K562 (cell line): ENCODE measurements around the gene CA6. TPM values are rescaled to one million over a fixed set of nuclear protein-coding genes. Genes with fewer than 3 reads are reported as not detected.
"Not testable (repeated sequence)": the region's sequence is repeated elsewhere in the genome, so short reads cannot be mapped to it uniquely, and the experiment has no call there.

ENCODE experiments used
- ATAC-seq: fragments of 200-7000 bp; cut with Tn5 transposase; 3 replicates; pipeline ENCODE4 v1.9.1; 2020; ENCODE audit warnings: moderate library complexity
- BruUV-seq: library from RNA; stranded (reverse); fragments of 400-500 nt; replicated peaks from 2 replicates; lab custom pipeline; 2021; lab: Mats Ljungman, UMichigan
- CTCF ChIA-PET: fragments of 300-600 bp; formaldehyde crosslinking; extraction: SDS; loops from one replicate; lab custom pipeline; 2021; ENCODE audit warnings: low intra/inter-chr PET ratio; lab: Yijun Ruan, JAX
- POLR2A ChIA-PET: fragments of 300-600, 350-650 bp; sonication (Branson Sonifier 250); formaldehyde crosslinking; extraction: SDS; loops from one replicate; lab custom pipeline; 2021; ENCODE audit warnings: antibody characterized with exemption, inconsistent platforms; lab: Yijun Ruan, JAX
- DNase-seq, 4 experiments: peaks; one replicate each; pipeline versions ENCODE4 v3.0.0 to v3.0.0-alpha.2; 2011 to 2018; ENCODE audit warnings: low spot score in 3 of 4, mixed read lengths in 3 of 4; ENCODE audit errors: extremely low read depth in 1 of 4
- FAIRE-seq: peaks from 2 replicates; lab custom pipeline; 2011; peaks lifted over from hg19 to GRCh38; lab: Jason Lieb, UNC
- H2AFZ ChIP-seq: 2 replicates; pipeline ENCODE4 v1.6.0; 2011; ENCODE audit warnings: low read depth, low read length, control low read depth, inconsistent platforms
- H3K27ac ChIP-seq: fragments of 200-600 bp; 3 replicates; pipeline ENCODE4 v1.8.0; 2011; ENCODE audit warnings: low read depth, mild to moderate bottlenecking, control low read depth, inconsistent platforms, low read length, moderate library complexity, mixed read lengths; ENCODE audit errors: extremely low read depth
- H3K27me3 ChIP-seq, 2 experiments: fragments of 300-600 bp in 1 of 2; 2 replicates in 1 of 2; 3 replicates in 1 of 2; pipeline versions ENCODE4 v1.6.0 to v1.8.0; 2011; ENCODE audit warnings: inconsistent platforms in 2 of 2, low read length in 2 of 2, mild to moderate bottlenecking in 1 of 2, mixed read lengths in 1 of 2, moderate library complexity in 1 of 2; ENCODE audit not compliant: control insufficient read depth in 2 of 2, insufficient read depth in 2 of 2
- H3K36me3 ChIP-seq: fragments of 300-600 bp; 3 replicates; pipeline ENCODE4 v1.8.0; 2011; ENCODE audit warnings: mild to moderate bottlenecking, low read length, inconsistent platforms; ENCODE audit not compliant: control insufficient read depth, insufficient read depth
- H3K4me1 ChIP-seq, 2 experiments: fragments of 200-600 bp in 1 of 2; replicated peaks in 1 of 2; 2 replicates in 1 of 2; 3 replicates in 1 of 2; pipeline versions ENCODE4 v1.5.1 to v1.8.0; 2011; ENCODE audit warnings: inconsistent platforms in 2 of 2, low read length in 2 of 2, mild to moderate bottlenecking in 1 of 2, mixed read lengths in 1 of 2, moderate library complexity in 1 of 2; ENCODE audit not compliant: control insufficient read depth in 2 of 2, insufficient read depth in 2 of 2
- H3K4me2 ChIP-seq: 2 replicates; pipeline ENCODE4 v1.6.1; 2011; ENCODE audit warnings: low read length, control low read depth, inconsistent platforms, mixed read lengths; ENCODE audit not compliant: insufficient read depth
- H3K4me3 ChIP-seq: fragments of 200-600 bp; sonication (generic), shearing (Covaris generic); 2 replicates; pipeline ENCODE4 v1.5.1; 2016; ENCODE audit warnings: control low read depth, inconsistent platforms
- H3K79me2 ChIP-seq: fragments of 200-600 bp; 3 replicates; pipeline ENCODE4 v1.8.0; 2011; ENCODE audit warnings: low read length, inconsistent platforms; ENCODE audit not compliant: control insufficient read depth, insufficient read depth
- H3K9ac ChIP-seq, 2 experiments: 2 replicates each; pipeline versions ENCODE4 v1.6.0 to v1.6.1; 2011; ENCODE audit warnings: low read depth in 2 of 2, low read length in 2 of 2, control low read depth in 1 of 2, inconsistent platforms in 1 of 2, mild to moderate bottlenecking in 1 of 2, mixed read lengths in 1 of 2; ENCODE audit not compliant: insufficient read depth in 1 of 2
- H3K9me1 ChIP-seq: one replicate; pipeline ENCODE4 v1.6.0; 2011; ENCODE audit warnings: inconsistent platforms, mild to moderate bottlenecking, low read length, moderate library complexity; ENCODE audit not compliant: control insufficient read depth, insufficient read depth
- H3K9me3 ChIP-seq: replicated peaks from 2 replicates; pipeline ENCODE4 v1.5.1; 2011; ENCODE audit warnings: low read depth, low read length, inconsistent platforms; ENCODE audit not compliant: control insufficient read depth, insufficient read depth
- H4K20me1 ChIP-seq: replicated peaks from 2 replicates; pipeline ENCODE4 v1.6.1; 2011; ENCODE audit warnings: low read length, inconsistent platforms, mixed read lengths; ENCODE audit not compliant: control insufficient read depth, insufficient read depth
- CBFA2T2 ChIP-seq: fragments of 450-650 bp; conservative IDR thresholded peaks from 2 replicates; pipeline ENCODE4 v1.6.1; 2017; ENCODE audit warnings: mild to moderate bottlenecking
- KLF6 ChIP-seq: fragments of 250-450 bp; sonication (Bioruptor Pico); IDR thresholded peaks from 2 replicates; pipeline ENCODE4 v1.4.0; 2020; ENCODE audit warnings: mild to moderate bottlenecking, moderate library complexity, borderline replicate concordance
- MAFG ChIP-seq: fragments of 450-650 bp; conservative IDR thresholded peaks from 2 replicates; pipeline ENCODE4 v1.6.1; 2016; ENCODE audit warnings: missing genetic modification characterization, missing compliant biosample characterization
- MEF2A ChIP-seq: IDR thresholded peaks from 2 replicates; pipeline ENCODE4 v1.6.1; 2011; ENCODE audit warnings: low read depth, mild to moderate bottlenecking, low read length, moderate library complexity; ENCODE audit not compliant: control insufficient read depth
- RAD51 ChIP-seq: fragments of 450-650 bp; IDR thresholded peaks from 2 replicates; pipeline ENCODE4 v1.7.1; 2016; ENCODE audit warnings: low read depth, mild to moderate bottlenecking, borderline replicate concordance
- TFE3 ChIP-seq: fragments of 450-650 bp; formaldehyde crosslinking; IDR thresholded peaks from 2 replicates; pipeline ENCODE4 v1.4.0; 2020; ENCODE audit warnings: mild to moderate bottlenecking, mixed read lengths
- TOE1 ChIP-seq, 2 experiments: fragments of 450-650 bp in 1 of 2; sonication (generic) in 1 of 2; formaldehyde crosslinking in 1 of 2; IDR thresholded peaks; 2 replicates each; pipeline versions ENCODE4 v1.7.1 to v1.8.0; 2016 to 2022; ENCODE audit warnings: borderline replicate concordance in 2 of 2, mild to moderate bottlenecking in 2 of 2, antibody characterized with exemption in 1 of 2, inconsistent platforms in 1 of 2, low read depth in 1 of 2, missing genetic modification reagents in 1 of 2, moderate library complexity in 1 of 2
- USF1 ChIP-seq: sonication (generic); formaldehyde crosslinking; IDR thresholded peaks from 2 replicates; pipeline ENCODE4 v1.9.0; 2022; ENCODE audit warnings: mild to moderate bottlenecking, missing genetic modification reagents
- WGBS: fragments of 100-300 bp; shearing (Covaris generic); methylation state at CpG from one replicate; pipeline ENCODE4 v1.1.6; 2016; ENCODE audit warnings: low coverage, mixed read lengths; ENCODE audit not compliant: insufficient coverage; ENCODE audit errors: missing lambda C conversion rate; 5-methylcytosine and 5-hydroxymethylcytosine counted together
- in situ Hi-C: fragments of 300-500 bp; cut with MboI; formaldehyde crosslinking; loops from 4 replicates; pipeline ENCODE4 v1.15.0; 2018; ENCODE audit warnings: inconsistent platforms, mixed read lengths
- intact Hi-C: fragments of 100-400 bp; cut with micrococcal nuclease; formaldehyde crosslinking; loops from 2 replicates; pipeline ENCODE4 v1.14.2; 2022
- polyA plus RNA-seq, 8 experiments: library from polyadenylated mRNA; depleted of rRNA in 4 of 8; stranded (reverse) in 5 of 8; unstranded in 3 of 8; fragments of >200 nt; fragmentation: Nextera tagmentation in 2 of 8; fragmentation: Illumina TruSeq in 1 of 8; extraction: Ambion mirVana in 2 of 8; extraction: Trizol in 1 of 8; gene quantifications; 2 replicates each; pipeline versions ENCODE4 v1.2.1 to v1.2.3, GENCODE V29; 2011 to 2014; ENCODE audit warnings: inconsistent platforms in 1 of 8, missing spikeins in 1 of 8
- total RNA-seq, 7 experiments: library from RNA; depleted of rRNA in 6 of 7; stranded (reverse); fragments of >200 nt in 6 of 7; fragmentation: Illumina TruSeq in 2 of 7; extraction: Trizol in 2 of 7; gene quantifications; 2 replicates each; pipeline versions ENCODE4 v1.2.1 to v1.2.3, GENCODE V29; 2011 to 2021; ENCODE audit warnings: low replicate concordance in 1 of 7

Gene CA6
- total and polyA plus RNA-seq, 9 of the 15 experiments (the other 6 are each of a cell fraction or from before 2014, with no cell fraction given) = not detected

DNA sequence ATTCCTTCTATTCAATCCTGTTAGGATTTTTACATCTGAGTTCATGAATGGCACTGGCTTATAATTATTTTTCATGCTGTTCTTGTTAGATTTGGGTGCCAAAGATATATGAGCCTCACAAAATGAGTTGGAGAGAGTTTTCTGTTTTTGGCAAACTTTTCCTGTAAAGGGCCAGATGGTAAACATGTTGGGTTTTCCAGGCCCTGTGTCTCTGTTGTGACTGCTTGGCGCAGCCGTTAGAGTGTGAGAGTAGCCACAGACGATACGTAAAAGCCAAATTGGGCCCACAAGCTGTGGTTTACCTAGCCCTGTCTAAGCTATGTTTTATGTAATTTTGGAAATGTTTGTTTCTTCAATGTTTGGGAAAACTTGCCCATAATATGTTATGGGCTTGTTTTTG, 15.6 kb upstream of the CA6 start:
- no peak for FAIRE-seq
- ATAC-seq = no peak
- Histone ChIP-seq H3K27ac (no peak overlapping the region), H3K9ac (no peak overlapping the region), H3K27me3 (peaks cover 27 to 38% of the 10 kb centered on the region in 2 experiments), H2AFZ (no peak overlapping the region), H3K4me3 (no peak overlapping the region), H3K9me1 (no peaks in the 10 kb centered on the region)
- BruUV-seq = no TSS peak
- intact Hi-C loops = no loop called here
- no peak for DNase-seq
- TF ChIP-seq MEF2A (no peak), KLF6 (CRISPR knock-in tag) (no peak), MAFG (tag) (no peak)
- TF ChIP-seq, all 486 proteins: peak for 0
- CTCF ChIA-PET = no interaction called here
- no peak overlapping the region for H3K4me2 ChIP-seq
- WGBS = 4% methylated on average over 4 of the region's 4 CpGs
- H3K36me3 ChIP-seq = no peaks in the 10 kb centered on the region
- H3K9me3 ChIP-seq = no peaks in the 10 kb centered on the region
- H3K4me1 ChIP-seq = no peaks in the 10 kb centered on the region
- in situ Hi-C loops = no loop called here
- POLR2A ChIA-PET = no interaction called here
- H4K20me1 ChIP-seq = no peaks in the 10 kb centered on the region
- no peaks in the 10 kb centered on the region for H3K79me2 ChIP-seq

- 11% methylated on average over 7 of the region's 7 CpGs for WGBS
- H3K9ac ChIP-seq; in situ Hi-C loops; intact Hi-C loops; H3K9me1 ChIP-seq; H3K9me3 ChIP-seq; H3K4me2 ChIP-seq; H4K20me1 ChIP-seq; BruUV-seq; H3K79me2 ChIP-seq; ATAC-seq; H3K4me1 ChIP-seq; H3K4me3 ChIP-seq; H3K27ac ChIP-seq; H3K36me3 ChIP-seq; H2AFZ ChIP-seq; DNase-seq; FAIRE-seq; TF ChIP-seq TOE1 (CRISPR knock-in tag; IDR thresholded peaks at IDR 0.05; ENCODE audit: borderline replicate concordance, low read depth): not testable (repeated sequence)
- H3K27me3 ChIP-seq = peaks cover 24 to 32% of the 10 kb centered on the region in 2 experiments
- 0 out of 2 replicates have a peak, but pooled peaks have one; percentile 48 for TF ChIP-seq TOE1 (IDR thresholded peaks at IDR 0.05; ENCODE audit: borderline replicate concordance)
- 0 out of 2 replicates have a peak, but pooled peaks have one; percentile 13 for TF ChIP-seq CBFA2T2
- peak; percentile 67 for TF ChIP-seq RAD51
- TF ChIP-seq TFE3 (CRISPR knock-in tag) = peak; percentile 85
- TF ChIP-seq USF1 (CRISPR knock-in tag) = peak; percentile 56
- CTCF ChIA-PET = interaction anchor here (0.7 kb wide), 1 partner anchor 28 kb away, joined by 3 read pairs; no protein-coding TSS in a partner anchor
- POLR2A ChIA-PET = interaction anchor here (0.5 to 0.6 kb wide), 2 partner anchors 13 to 19 kb away, joined by 3 to 7 read pairs; no protein-coding TSS in a partner anchor
Observed at GRCh38 chr1:8937051-8937450, 8.6 kb upstream of the CA6 start.
